Peyer's patch (tissue), 4 donors: Measurements from ENCODE around the gene TRHDE. TPM values are rescaled to one million over a fixed set of nuclear protein-coding genes. Genes with fewer than 3 reads are reported as not detected.

ENCODE experiments used
- DNase-seq, 3 donors: peaks; one replicate each; pipeline ENCODE4 v3.0.0-alpha.2; 2017 to 2019
- H3K27ac ChIP-seq, 4 donors: fragments of 200-600 bp; sonication (generic); one replicate each; pipeline ENCODE4 v1.5.1; 2016 to 2019
- H3K27me3 ChIP-seq, 2 donors: fragments of 200-600 bp; sonication (generic); one replicate each; pipeline ENCODE4 v1.5.1; 2019
- H3K36me3 ChIP-seq, 3 donors: fragments of 200-600 bp; sonication (generic); one replicate each; pipeline ENCODE4 v1.5.1; 2016 to 2019
- H3K4me1 ChIP-seq, 4 donors: fragments of 200-600 bp; sonication (generic); one replicate each; pipeline ENCODE4 v1.5.1; 2016 to 2019
- H3K4me3 ChIP-seq, 4 donors: fragments of 200-600 bp; sonication (generic); 1 replicate in 3 of 4; 2 replicates in 1 of 4; pipeline ENCODE4 v1.5.1; 2016 to 2019; ENCODE audit warnings: mild to moderate bottlenecking in 1 of 4
- H3K9me3 ChIP-seq, 4 donors: fragments of 200-600 bp; sonication (generic); one replicate each; pipeline ENCODE4 v1.5.1; 2016 to 2019; ENCODE audit warnings: mild to moderate bottlenecking in 1 of 4
- CTCF ChIP-seq, 6 experiments: fragments of 450-650 bp in 4 of 6; fragments of 200-600 bp in 2 of 6; sonication (generic) in 1 of 6; IDR thresholded peaks; one replicate each; pipeline ENCODE4 v1.5.1; 2017 to 2019; ENCODE audit warnings: antibody characterized with exemption in 6 of 6, mild to moderate bottlenecking in 3 of 6, moderate library complexity in 1 of 6
- POLR2A ChIP-seq, 2 donors: fragments of 450-650 bp; IDR thresholded peaks; one replicate each; pipeline ENCODE4 v1.5.1; 2017; ENCODE audit warnings: antibody characterized with exemption in 2 of 2, mild to moderate bottlenecking in 2 of 2, moderate library complexity in 2 of 2
- total RNA-seq, 4 donors: library from RNA; depleted of rRNA; stranded (reverse); fragments of >200 nt; gene quantifications; one replicate each; pipeline ENCODE4 v1.1.0, GENCODE V29; 2016

Gene TRHDE
- total RNA-seq, 4 donors from 2014 or later, result 3.3 to 23.8 (median 15.2) TPM

GRCh38 chr12:72560003-72560769, 288.0 kb downstream of the TRHDE start:
- TF ChIP-seq POLR2A (IDR thresholded peaks at IDR 0.05), result no peak
- TF ChIP-seq CTCF (IDR thresholded peaks at IDR 0.05), result no peak
- no peaks in the 10 kb centered on the region for H3K4me1 ChIP-seq
- H3K36me3 ChIP-seq, result no peaks in the 10 kb centered on the region
- DNase-seq, result no peak
- no peaks in the 10 kb centered on the region for H3K9me3 ChIP-seq
- H3K27ac ChIP-seq, result no peak overlapping the region
- no peaks in the 10 kb centered on the region for H3K27me3 ChIP-seq
- H3K4me3 ChIP-seq, result no peak overlapping the region

GRCh38 chr12:72570601-72571000, 298.4 kb downstream of the TRHDE start:
- no peaks in the 10 kb centered on the region for H3K4me1 ChIP-seq
- no peaks in the 10 kb centered on the region for H3K27me3 ChIP-seq
- no peak overlapping the region for H3K4me3 ChIP-seq
- no peak overlapping the region for H3K27ac ChIP-seq
- H3K36me3 ChIP-seq, result no peaks in the 10 kb centered on the region
- TF ChIP-seq CTCF (IDR thresholded peaks at IDR 0.05) (no peak), POLR2A (IDR thresholded peaks at IDR 0.05) (no peak)
- H3K9me3 ChIP-seq, result no peaks in the 10 kb centered on the region
- DNase-seq, result peak in 1 of 3 donors; percentile 25

GRCh38 chr12:72574138-72574537, 302.0 kb downstream of the TRHDE start:
- Histone ChIP-seq H3K4me1 (no peaks in the 10 kb centered on the region), H3K4me3 (no peak overlapping the region), H3K36me3 (no peaks in the 10 kb centered on the region), H3K27ac (no peak overlapping the region), H3K27me3 (no peaks in the 10 kb centered on the region), H3K9me3 (no peaks in the 10 kb centered on the region)
- no peak for DNase-seq
- no peak for TF ChIP-seq CTCF (IDR thresholded peaks at IDR 0.05)
- no peak for TF ChIP-seq POLR2A (IDR thresholded peaks at IDR 0.05)

- no peak overlapping the region for H3K4me3 ChIP-seq
- DNase-seq, result no peak
- no peak for TF ChIP-seq CTCF (IDR thresholded peaks at IDR 0.05)
- no peak for TF ChIP-seq POLR2A (IDR thresholded peaks at IDR 0.05)
- no peak overlapping the region for H3K27ac ChIP-seq
- H3K4me1 ChIP-seq, result no peaks in the 10 kb centered on the region
- H3K9me3 ChIP-seq, result no peaks in the 10 kb centered on the region
- no peaks in the 10 kb centered on the region for H3K36me3 ChIP-seq
- H3K27me3 ChIP-seq, result no peaks in the 10 kb centered on the region
These were observed 306.2 kb downstream of the TRHDE start for GRCh38 chr12:72578327-72578726.

GRCh38 chr12:72586456-72586855, 314.3 kb downstream of the TRHDE start:
- no peak for DNase-seq
- H3K4me3 ChIP-seq, result no peak overlapping the region
- no peaks in the 10 kb centered on the region for H3K27me3 ChIP-seq
- H3K9me3 ChIP-seq, result no peaks in the 10 kb centered on the region
- no peaks in the 10 kb centered on the region for H3K4me1 ChIP-seq
- TF ChIP-seq POLR2A (IDR thresholded peaks at IDR 0.05) (no peak), CTCF (IDR thresholded peaks at IDR 0.05) (no peak)
- no peak overlapping the region for H3K27ac ChIP-seq
- H3K36me3 ChIP-seq, result no peaks in the 10 kb centered on the region
